Neural cell (in vitro differentiated cells): ENCODE measurements around the gene MINDY4.

ENCODE experiments used
- EZH2 ChIP-seq: fragments of 200-600, 300-800 bp; shearing (Covaris generic), sonication (generic); IDR thresholded peaks from 2 replicates; pipeline ENCODE4 v1.6.1; 2014; ENCODE audit warnings: antibody characterized with exemption, low read length, borderline replicate concordance, mild to moderate bottlenecking; ENCODE audit not compliant: insufficient read depth, poor library complexity, severe bottlenecking
- MXI1 ChIP-seq: fragments of 450-650 bp; conservative IDR thresholded peaks from 2 replicates; pipeline ENCODE4 v1.6.1; 2014; ENCODE audit warnings: antibody characterized with exemption, mild to moderate bottlenecking; ENCODE audit not compliant: poor library complexity, severe bottlenecking
- POLR2AphosphoS5 ChIP-seq: IDR thresholded peaks from 2 replicates; pipeline ENCODE4 v1.6.1; 2012
- RAD21 ChIP-seq: fragments of 450-650 bp; conservative IDR thresholded peaks from 2 replicates; pipeline ENCODE4 v1.6.1; 2014; ENCODE audit warnings: antibody characterized with exemption, mild to moderate bottlenecking, moderate library complexity
- SMC3 ChIP-seq: fragments of 450-650 bp; conservative IDR thresholded peaks from 2 replicates; pipeline ENCODE4 v1.6.1; 2014; ENCODE audit warnings: antibody characterized with exemption, mild to moderate bottlenecking, moderate library complexity; ENCODE audit not compliant: poor library complexity
- TF ChIP-seq, protein P1 (sequence below): fragments of 450-650 bp; IDR thresholded peaks from 2 replicates; pipeline ENCODE4 v1.5.1; 2014; ENCODE audit warnings: antibody characterized with exemption, mild to moderate bottlenecking, moderate library complexity; ENCODE audit not compliant: poor library complexity, severe bottlenecking
- TF ChIP-seq, protein P2 (sequence below): IDR thresholded peaks from 2 replicates; pipeline ENCODE4 v1.6.1; 2012; ENCODE audit warnings: borderline replicate concordance

DNA sequence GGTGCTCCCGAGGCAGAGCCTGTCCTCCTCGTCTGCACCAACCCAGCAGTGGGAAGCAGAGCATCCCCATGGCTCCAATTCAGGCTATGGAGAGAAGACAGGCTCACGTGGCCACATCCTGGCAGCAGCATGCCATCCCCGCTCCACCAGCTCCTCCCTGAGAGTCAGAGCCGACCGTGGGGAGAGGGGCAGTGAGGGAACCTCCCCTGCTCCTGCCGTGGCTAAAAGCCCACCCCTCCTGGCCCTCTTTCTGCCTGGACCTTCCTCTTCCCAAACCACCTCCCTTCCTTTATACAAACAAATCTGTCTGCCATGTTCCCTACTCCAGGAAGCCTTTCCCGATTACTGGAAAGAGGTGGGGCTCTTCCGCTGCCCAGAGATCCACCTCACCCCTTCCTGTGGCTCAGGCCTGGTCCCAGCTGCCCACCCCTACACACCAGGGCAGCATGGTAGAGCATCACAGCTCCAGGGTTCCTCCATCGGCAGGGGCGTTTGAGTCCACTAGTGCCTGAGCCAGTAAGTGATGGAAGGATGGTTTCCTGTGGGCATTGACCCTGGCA, 129.7 kb downstream of the MINDY4 start:
- no peak for TF ChIP-seq POLR2AphosphoS5
- TF ChIP-seq, protein P1, sequence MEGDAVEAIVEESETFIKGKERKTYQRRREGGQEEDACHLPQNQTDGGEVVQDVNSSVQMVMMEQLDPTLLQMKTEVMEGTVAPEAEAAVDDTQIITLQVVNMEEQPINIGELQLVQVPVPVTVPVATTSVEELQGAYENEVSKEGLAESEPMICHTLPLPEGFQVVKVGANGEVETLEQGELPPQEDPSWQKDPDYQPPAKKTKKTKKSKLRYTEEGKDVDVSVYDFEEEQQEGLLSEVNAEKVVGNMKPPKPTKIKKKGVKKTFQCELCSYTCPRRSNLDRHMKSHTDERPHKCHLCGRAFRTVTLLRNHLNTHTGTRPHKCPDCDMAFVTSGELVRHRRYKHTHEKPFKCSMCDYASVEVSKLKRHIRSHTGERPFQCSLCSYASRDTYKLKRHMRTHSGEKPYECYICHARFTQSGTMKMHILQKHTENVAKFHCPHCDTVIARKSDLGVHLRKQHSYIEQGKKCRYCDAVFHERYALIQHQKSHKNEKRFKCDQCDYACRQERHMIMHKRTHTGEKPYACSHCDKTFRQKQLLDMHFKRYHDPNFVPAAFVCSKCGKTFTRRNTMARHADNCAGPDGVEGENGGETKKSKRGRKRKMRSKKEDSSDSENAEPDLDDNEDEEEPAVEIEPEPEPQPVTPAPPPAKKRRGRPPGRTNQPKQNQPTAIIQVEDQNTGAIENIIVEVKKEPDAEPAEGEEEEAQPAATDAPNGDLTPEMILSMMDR = no peak
- no peak for TF ChIP-seq EZH2
- TF ChIP-seq, protein P2, sequence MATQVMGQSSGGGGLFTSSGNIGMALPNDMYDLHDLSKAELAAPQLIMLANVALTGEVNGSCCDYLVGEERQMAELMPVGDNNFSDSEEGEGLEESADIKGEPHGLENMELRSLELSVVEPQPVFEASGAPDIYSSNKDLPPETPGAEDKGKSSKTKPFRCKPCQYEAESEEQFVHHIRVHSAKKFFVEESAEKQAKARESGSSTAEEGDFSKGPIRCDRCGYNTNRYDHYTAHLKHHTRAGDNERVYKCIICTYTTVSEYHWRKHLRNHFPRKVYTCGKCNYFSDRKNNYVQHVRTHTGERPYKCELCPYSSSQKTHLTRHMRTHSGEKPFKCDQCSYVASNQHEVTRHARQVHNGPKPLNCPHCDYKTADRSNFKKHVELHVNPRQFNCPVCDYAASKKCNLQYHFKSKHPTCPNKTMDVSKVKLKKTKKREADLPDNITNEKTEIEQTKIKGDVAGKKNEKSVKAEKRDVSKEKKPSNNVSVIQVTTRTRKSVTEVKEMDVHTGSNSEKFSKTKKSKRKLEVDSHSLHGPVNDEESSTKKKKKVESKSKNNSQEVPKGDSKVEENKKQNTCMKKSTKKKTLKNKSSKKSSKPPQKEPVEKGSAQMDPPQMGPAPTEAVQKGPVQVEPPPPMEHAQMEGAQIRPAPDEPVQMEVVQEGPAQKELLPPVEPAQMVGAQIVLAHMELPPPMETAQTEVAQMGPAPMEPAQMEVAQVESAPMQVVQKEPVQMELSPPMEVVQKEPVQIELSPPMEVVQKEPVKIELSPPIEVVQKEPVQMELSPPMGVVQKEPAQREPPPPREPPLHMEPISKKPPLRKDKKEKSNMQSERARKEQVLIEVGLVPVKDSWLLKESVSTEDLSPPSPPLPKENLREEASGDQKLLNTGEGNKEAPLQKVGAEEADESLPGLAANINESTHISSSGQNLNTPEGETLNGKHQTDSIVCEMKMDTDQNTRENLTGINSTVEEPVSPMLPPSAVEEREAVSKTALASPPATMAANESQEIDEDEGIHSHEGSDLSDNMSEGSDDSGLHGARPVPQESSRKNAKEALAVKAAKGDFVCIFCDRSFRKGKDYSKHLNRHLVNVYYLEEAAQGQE = no peak
- TF ChIP-seq SMC3 = no peak
- TF ChIP-seq MXI1 = no peak
- no peak for TF ChIP-seq RAD21
